Smooth muscle cell (in vitro differentiated cells): ENCODE data around the gene PLAC1. TPM values are rescaled to one million over a fixed set of nuclear protein-coding genes. Genes with fewer than 3 reads are reported as not detected.
A peak's percentile ranks its signal among the peaks of the same experiment; 100 is the strongest.

Experiments used
- DNase-seq: peaks from one replicate; lab custom pipeline; 2025; ENCODE audit not compliant: unreplicated experiment; lab: John Stamatoyannopoulos, UW
- H2AFZ ChIP-seq: fragments of 200-600 bp; sonication (generic); 2 replicates; pipeline ENCODE4 v1.6.0; 2016; ENCODE audit warnings: antibody characterized with exemption, low read depth, mild to moderate bottlenecking
- H3F3A ChIP-seq: fragments of 200-600 bp; sonication (generic); 2 replicates; pipeline ENCODE4 v1.6.0; 2017; ENCODE audit warnings: antibody characterized with exemption, low read depth
- H3K27ac ChIP-seq: fragments of 200-600 bp; sonication (generic); 2 replicates; pipeline ENCODE4 v1.5.1; 2016; ENCODE audit warnings: low read depth, mild to moderate bottlenecking
- H3K27me3 ChIP-seq: fragments of 200-600 bp; sonication (generic); 2 replicates; pipeline ENCODE4 v1.6.1; 2016; ENCODE audit warnings: low read depth, mild to moderate bottlenecking
- H3K36me3 ChIP-seq: fragments of 200-600 bp; sonication (generic); 2 replicates; pipeline ENCODE4 v1.5.1; 2016; ENCODE audit warnings: low read depth
- H3K4me1 ChIP-seq: fragments of 200-600 bp; sonication (generic); 2 replicates; pipeline ENCODE4 v1.5.1; 2016; ENCODE audit warnings: low read depth
- H3K4me2 ChIP-seq: fragments of 200-600 bp; sonication (generic); 2 replicates; pipeline ENCODE4 v1.6.0; 2016; ENCODE audit warnings: mild to moderate bottlenecking
- H3K4me3 ChIP-seq: fragments of 200-600 bp; sonication (generic); 2 replicates; pipeline ENCODE4 v1.5.1; 2016; ENCODE audit warnings: mild to moderate bottlenecking
- H3K79me2 ChIP-seq: fragments of 200-600 bp; sonication (generic); 2 replicates; pipeline ENCODE4 v1.6.0; 2016; ENCODE audit warnings: low read depth, mild to moderate bottlenecking
- H3K9ac ChIP-seq: fragments of 200-600 bp; sonication (generic); 2 replicates; pipeline ENCODE4 v1.6.0; 2016; ENCODE audit warnings: low read depth
- H3K9me3 ChIP-seq: fragments of 200-600 bp; sonication (generic); replicated peaks from 2 replicates; pipeline ENCODE4 v1.5.1; 2016; ENCODE audit warnings: low read depth
- H4K20me1 ChIP-seq: fragments of 200-600 bp; sonication (generic); 2 replicates; pipeline ENCODE4 v1.6.0; 2016; ENCODE audit warnings: low read depth
- CTCF ChIP-seq: fragments of 200-600 bp; sonication (generic); IDR thresholded peaks from 2 replicates; pipeline ENCODE4 v1.5.1; 2017; ENCODE audit warnings: borderline replicate concordance, mild to moderate bottlenecking, antibody characterized with exemption; ENCODE audit not compliant: insufficient read depth, poor library complexity, severe bottlenecking
- WGBS: methylation state at CpG from one replicate; pipeline ENCODE4 v1.1.7; 2016; ENCODE audit warnings: low lambda C conversion rate; 5-methylcytosine and 5-hydroxymethylcytosine counted together
- polyA plus RNA-seq: library from polyadenylated mRNA; unstranded; fragments of >200 nt; fragmentation: Nextera tagmentation; extraction: Ambion mirVana; gene quantifications from 2 replicates; pipeline ENCODE4 v1.2.1, GENCODE V29; 2016
- total RNA-seq: library from RNA; depleted of rRNA; stranded (reverse); fragments of >200 nt; gene quantifications from 2 replicates; pipeline ENCODE4 v1.2.3, GENCODE V29; 2014

Gene PLAC1
- total and polyA plus RNA-seq, 2 experiments from 2014 or later: 0.31 to 1.1 TPM

GRCh38 chrX:134692233-134692632, 34.0 kb upstream of the PLAC1 start:
- Histone ChIP-seq H3K79me2 (no peaks in the 10 kb centered on the region), H3K4me2 (no peak overlapping the region), H3F3A (no peaks in the 10 kb centered on the region), H4K20me1 (no peaks in the 10 kb centered on the region), H3K4me1 (no peaks in the 10 kb centered on the region), H3K36me3 (no peaks in the 10 kb centered on the region), H3K27me3 (no peaks in the 10 kb centered on the region), H3K9me3 (no peaks in the 10 kb centered on the region), H3K4me3 (no peak overlapping the region), H2AFZ (no peak overlapping the region), H3K27ac (peak overlapping the region; percentile 42), H3K9ac (no peak overlapping the region)
- no peak for DNase-seq
- no peak for TF ChIP-seq CTCF
- 41% methylated on average over 1 of the region's 1 CpG for WGBS

- no peak for DNase-seq
- Histone ChIP-seq H3K9me3 (no peaks in the 10 kb centered on the region), H3K4me2 (no peak overlapping the region), H3K36me3 (no peaks in the 10 kb centered on the region), H3K4me1 (no peaks in the 10 kb centered on the region), H3F3A (no peaks in the 10 kb centered on the region), H3K4me3 (no peak overlapping the region), H3K79me2 (no peaks in the 10 kb centered on the region), H3K27me3 (no peaks in the 10 kb centered on the region), H3K27ac (no peak overlapping the region), H4K20me1 (no peaks in the 10 kb centered on the region), H2AFZ (no peak overlapping the region), H3K9ac (no peak overlapping the region)
- TF ChIP-seq CTCF: no peak
- WGBS: 82% methylated on average over 7 of the region's 7 CpGs
These were observed 33.2 kb upstream of the PLAC1 start for GRCh38 chrX:134691453-134691852.

GRCh38 chrX:134688839-134689238, 30.6 kb upstream of the PLAC1 start:
- no peak for TF ChIP-seq CTCF
- Histone ChIP-seq H3K79me2 (no peaks in the 10 kb centered on the region), H4K20me1 (no peaks in the 10 kb centered on the region), H3K36me3 (no peaks in the 10 kb centered on the region), H3K27me3 (no peaks in the 10 kb centered on the region), H3K4me2 (no peak overlapping the region), H3K4me3 (no peak overlapping the region), H3K4me1 (no peaks in the 10 kb centered on the region), H2AFZ (no peak overlapping the region), H3K9me3 (no peaks in the 10 kb centered on the region), H3F3A (no peaks in the 10 kb centered on the region), H3K27ac (peak overlapping the region; percentile 45), H3K9ac (no peak overlapping the region)
- WGBS: 57% methylated on average over 1 of the region's 1 CpG
- no peak for DNase-seq

- no peaks in the 10 kb centered on the region for H3F3A ChIP-seq
- H3K4me3 ChIP-seq: no peak overlapping the region
- H3K27me3 ChIP-seq: no peaks in the 10 kb centered on the region
- H4K20me1 ChIP-seq: no peaks in the 10 kb centered on the region
- H3K4me2 ChIP-seq: no peak overlapping the region
- no peak overlapping the region for H2AFZ ChIP-seq
- no peaks in the 10 kb centered on the region for H3K36me3 ChIP-seq
- no peak overlapping the region for H3K9ac ChIP-seq
- 77% methylated on average over 5 of the region's 5 CpGs for WGBS
- no peak for TF ChIP-seq CTCF
- DNase-seq: no peak
- H3K79me2 ChIP-seq: no peaks in the 10 kb centered on the region
- H3K27ac ChIP-seq: peak overlapping the region; percentile 45
- no peaks in the 10 kb centered on the region for H3K4me1 ChIP-seq
- H3K9me3 ChIP-seq: no peaks in the 10 kb centered on the region
These were observed 30.0 kb upstream of the PLAC1 start for GRCh38 chrX:134688031-134688823.
